ENCODE data around the gene RIBC2.
A peak's percentile ranks its signal among the peaks of the same experiment; 100 is the strongest.
"Not testable (repeated sequence)": the region's sequence is repeated elsewhere in the genome, so short reads cannot be mapped to it uniquely, and the experiment has no call there.

RIBC2 gene

GRCh38 chr22:45428391-45429385, 15.2 kb downstream of the RIBC2 start:
- H3K4me3 ChIP-seq (ENCODE audit: control insufficient read depth, low read depth, low read length) = no peak overlapping the region
- no peak for TF ChIP-seq CTCF (IDR thresholded peaks at IDR 0.05; ENCODE audit: control insufficient read depth, insufficient read depth, low read depth, low read length, missing control alignments)
- no peak for DNase-seq (ENCODE audit: low read depth)

GRCh38 chr22:45429424-45429823, 15.9 kb downstream of the RIBC2 start:
- TF ChIP-seq CTCF (IDR thresholded peaks at IDR 0.05; ENCODE audit: control insufficient read depth, insufficient read depth, low read depth, low read length, missing control alignments) = no peak
- DNase-seq (ENCODE audit: low read depth) = no peak
- H3K4me3 ChIP-seq (ENCODE audit: control insufficient read depth, low read depth, low read length) = no peak overlapping the region

GRCh38 chr22:45429981-45430775, 16.7 kb downstream of the RIBC2 start:
- no peak overlapping the region for H3K4me3 ChIP-seq (ENCODE audit: control insufficient read depth, low read depth, low read length)
- TF ChIP-seq CTCF (IDR thresholded peaks at IDR 0.05; ENCODE audit: control insufficient read depth, insufficient read depth, low read depth, low read length, missing control alignments) = no peak
- no peak for DNase-seq (ENCODE audit: low read depth)

GRCh38 chr22:45430871-45431270, 17.4 kb downstream of the RIBC2 start:
- TF ChIP-seq CTCF (IDR thresholded peaks at IDR 0.05; ENCODE audit: control insufficient read depth, insufficient read depth, low read depth, low read length, missing control alignments) = no peak
- H3K4me3 ChIP-seq (ENCODE audit: control insufficient read depth, low read depth, low read length) = no peak overlapping the region
- DNase-seq (ENCODE audit: low read depth) = no peak

GRCh38 chr22:45434981-45435380, 21.5 kb downstream of the RIBC2 start:
- no peak for TF ChIP-seq CTCF (IDR thresholded peaks at IDR 0.05; ENCODE audit: control insufficient read depth, insufficient read depth, low read depth, low read length, missing control alignments)
- no peak overlapping the region for H3K4me3 ChIP-seq (ENCODE audit: control insufficient read depth, low read depth, low read length)
- no peak for DNase-seq (ENCODE audit: low read depth)

GRCh38 chr22:45435544-45436139, 22.1 kb downstream of the RIBC2 start:
- DNase-seq (ENCODE audit: low read depth) = peak; percentile 73
- TF ChIP-seq CTCF (IDR thresholded peaks at IDR 0.05; ENCODE audit: control insufficient read depth, insufficient read depth, low read depth, low read length, missing control alignments) = peak; percentile 94
- H3K4me3 ChIP-seq (ENCODE audit: control insufficient read depth, low read depth, low read length) = no peak overlapping the region

GRCh38 chr22:45436871-45437517, 23.5 kb downstream of the RIBC2 start:
- not testable (repeated sequence) for H3K4me3 ChIP-seq (ENCODE audit: control insufficient read depth, low read depth, low read length); DNase-seq (ENCODE audit: low read depth)

Data from AG09309 (cell line).